ENCODE measurements around the gene EEFSEC. TPM values are rescaled to one million over a fixed set of nuclear protein-coding genes. Genes with fewer than 3 reads are reported as not detected.

Gene EEFSEC
- total and polyA plus RNA-seq, 2 of the 8 experiments (the other 6 are each of a cell fraction or from before 2014, with no cell fraction given), result 13.1 to 19.8 TPM

- TF ChIP-seq SIX5 (IDR thresholded peaks at IDR 0.05; ENCODE audit: low read depth, low read length), result no peak
- no peak for TF ChIP-seq CHD2 (IDR thresholded peaks at IDR 0.05; ENCODE audit: low read length)
Observed at GRCh38 chr3:128278761-128279600, 125.7 kb downstream of the EEFSEC start (continued).
